Fibroblast of peridontal ligament (primary cell): ENCODE measurements around the gene VTI1A.
A peak's percentile ranks its signal among the peaks of the same experiment; 100 is the strongest.
"Not testable (repeated sequence)": the region's sequence is repeated elsewhere in the genome, so short reads cannot be mapped to it uniquely, and the experiment has no call there.

ENCODE experiments used
- DNase-seq: peaks from one replicate; pipeline ENCODE4 v3.0.0-alpha.2; 2010; ENCODE audit errors: extremely low read depth

The VTI1A gene

DNA sequence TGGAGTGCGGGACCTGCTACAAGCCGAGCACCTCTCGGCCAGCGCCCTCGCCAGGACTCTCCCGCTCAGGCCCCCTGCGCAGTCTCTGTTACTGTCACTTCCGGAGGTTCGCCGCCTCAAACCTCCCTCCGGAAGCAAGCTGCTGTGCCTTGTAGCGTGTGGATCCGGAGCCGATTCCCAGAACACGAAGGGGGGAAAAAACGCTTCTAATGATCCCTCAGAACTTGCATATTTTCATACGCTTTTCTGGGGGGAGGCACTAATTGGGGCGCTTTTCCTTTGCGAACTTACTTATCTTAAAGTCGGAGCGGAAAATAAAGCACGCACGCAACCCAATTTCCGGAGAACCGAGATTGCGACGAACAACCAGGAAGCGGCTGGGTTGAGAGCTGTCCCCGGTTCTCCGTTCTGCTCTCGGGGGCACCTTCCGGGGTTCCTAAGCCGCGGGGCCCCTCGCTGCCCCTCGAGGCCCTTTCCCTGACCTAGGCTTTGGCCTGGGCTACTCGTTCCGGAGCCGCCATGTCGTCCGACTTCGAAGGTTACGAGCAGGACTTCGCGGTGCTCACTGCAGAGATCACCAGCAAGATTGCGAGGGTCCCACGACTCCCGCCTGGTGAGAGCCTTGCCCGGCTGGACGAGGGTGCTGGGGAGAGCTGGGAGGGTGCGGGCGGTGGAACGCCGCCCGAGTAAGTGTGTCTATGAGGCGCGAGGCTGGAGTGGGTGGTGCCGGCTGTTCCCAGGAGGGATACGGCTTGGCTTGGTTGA, at the start of gene VTI1A, which contains the start of gene ZDHHC6:
VTI1A (plus strand) TSS at position 361 of the 765 bp plus-strand sequence; CDS start at position 520, 159 bp downstream.
ZDHHC6 (minus strand) TSS at position 60 of the 765 bp plus-strand sequence. CDS start 1,478 bp downstream, outside the sequence.
- DNase-seq = peak; percentile 85

DNA sequence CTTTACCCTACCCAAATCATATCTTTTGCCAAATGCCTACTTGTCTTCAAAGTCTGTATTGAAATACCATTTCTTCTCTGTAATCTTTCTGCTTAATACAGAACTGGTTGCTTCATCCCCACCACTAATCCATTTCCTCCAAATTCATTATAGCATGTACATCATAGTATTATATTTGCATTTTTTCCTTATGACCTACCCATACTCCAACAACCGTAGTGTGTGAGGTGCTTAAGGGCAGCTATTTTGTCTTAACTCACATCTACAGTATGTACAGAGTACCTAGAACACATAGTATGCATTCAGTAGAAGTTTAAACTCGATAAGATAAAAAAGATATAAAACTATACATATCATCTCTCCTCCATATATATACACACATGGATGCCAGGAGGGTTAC, 49.4 kb upstream of the VTI1A start:
- DNase-seq = no peak

DNA sequence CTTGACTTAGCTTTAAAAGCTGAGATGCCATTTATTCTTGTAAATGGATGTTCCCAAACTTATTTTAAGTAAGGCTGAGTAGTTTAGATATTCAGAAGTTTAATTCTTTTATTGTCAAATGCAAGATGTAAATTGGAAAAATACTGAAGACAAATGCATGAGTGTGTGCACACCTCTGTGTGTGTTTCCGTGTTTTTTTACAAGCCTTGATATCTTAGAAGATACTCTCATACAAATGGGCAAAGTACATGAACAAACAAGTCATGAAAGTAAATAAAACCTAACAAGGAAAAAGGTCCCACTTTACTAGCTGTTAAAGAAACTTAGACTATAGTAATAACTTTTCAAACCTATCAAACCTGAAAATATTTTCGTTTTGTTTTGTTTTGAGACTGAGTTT, 44.1 kb upstream of the VTI1A start:
- no peak for DNase-seq

DNA sequence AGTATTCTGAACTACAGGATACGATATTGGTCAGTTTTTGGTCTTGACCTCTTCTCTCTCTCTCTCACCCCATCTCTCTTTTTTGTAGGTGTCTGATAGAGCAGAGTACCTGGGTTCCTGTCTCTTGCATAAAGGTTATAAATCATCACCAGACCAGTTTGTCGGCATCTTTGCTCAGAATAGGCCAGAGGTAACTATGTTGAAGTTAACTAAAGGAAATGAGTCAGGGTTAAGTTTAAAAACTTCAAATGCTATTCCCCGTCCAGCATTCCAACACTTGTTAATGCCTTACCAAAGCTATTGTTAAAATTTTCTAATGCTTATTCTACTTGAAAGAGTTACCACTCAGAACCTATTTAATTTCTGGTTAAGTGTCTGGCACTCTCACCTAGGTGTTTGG, 42.4 kb upstream of the VTI1A start:
- DNase-seq = no peak

DNA sequence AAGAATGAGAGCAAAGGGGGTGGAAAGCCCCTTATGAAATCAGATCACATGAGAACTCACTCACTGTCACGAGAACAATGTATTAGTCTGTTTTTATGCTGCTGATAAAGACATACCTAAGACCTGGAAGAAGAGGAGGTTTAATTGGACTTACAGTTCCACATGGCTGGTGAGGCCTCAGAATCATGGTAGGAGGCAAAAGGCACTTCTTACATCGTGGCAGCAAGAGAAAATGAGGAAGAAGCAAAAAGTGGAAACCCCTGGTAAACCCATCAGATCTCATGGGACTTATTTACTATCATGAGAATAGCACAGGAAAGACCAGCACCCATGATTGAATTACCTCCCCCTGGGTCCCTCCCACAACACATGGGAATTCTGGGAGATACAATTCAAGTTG, 40.2 kb upstream of the VTI1A start:
- not testable (repeated sequence) for DNase-seq

DNA sequence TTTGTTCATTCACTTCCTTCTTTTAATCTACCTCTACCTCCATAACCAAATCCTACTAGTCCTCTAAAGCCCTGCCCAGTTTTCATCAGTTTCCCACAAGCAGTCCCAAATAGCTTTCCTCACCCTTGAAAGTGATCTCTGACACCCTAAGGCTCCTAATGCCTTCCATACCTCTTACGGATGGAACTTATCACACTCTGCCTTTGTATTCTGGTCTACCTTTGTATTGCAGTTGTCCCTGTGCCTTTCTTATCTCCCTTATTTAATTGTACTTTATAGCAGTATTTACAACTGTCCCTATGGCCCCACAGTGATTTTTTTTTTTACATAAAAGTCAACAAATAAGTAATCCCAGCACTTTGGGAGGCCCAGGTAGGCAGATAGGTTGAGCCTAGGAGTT, 39.3 kb upstream of the VTI1A start:
- no peak for DNase-seq

DNA sequence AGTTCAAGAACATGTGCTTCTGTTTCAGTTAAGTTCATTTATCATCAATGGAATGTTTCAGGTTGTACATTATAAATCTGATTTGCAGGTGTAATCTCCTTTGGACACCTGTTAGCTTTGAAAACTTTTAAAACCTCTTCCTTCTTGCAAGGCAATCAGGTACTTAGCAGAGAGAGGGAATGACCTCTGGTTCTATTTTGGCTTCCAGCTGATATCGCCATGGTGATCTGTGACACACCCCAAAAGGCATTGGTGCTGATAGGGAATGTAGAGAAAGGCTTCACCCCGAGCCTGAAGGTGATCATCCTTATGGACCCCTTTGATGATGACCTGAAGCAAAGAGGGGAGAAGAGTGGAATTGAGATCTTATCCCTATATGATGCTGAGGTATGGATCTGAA, 37.7 kb upstream of the VTI1A start:
- DNase-seq = no peak

DNA sequence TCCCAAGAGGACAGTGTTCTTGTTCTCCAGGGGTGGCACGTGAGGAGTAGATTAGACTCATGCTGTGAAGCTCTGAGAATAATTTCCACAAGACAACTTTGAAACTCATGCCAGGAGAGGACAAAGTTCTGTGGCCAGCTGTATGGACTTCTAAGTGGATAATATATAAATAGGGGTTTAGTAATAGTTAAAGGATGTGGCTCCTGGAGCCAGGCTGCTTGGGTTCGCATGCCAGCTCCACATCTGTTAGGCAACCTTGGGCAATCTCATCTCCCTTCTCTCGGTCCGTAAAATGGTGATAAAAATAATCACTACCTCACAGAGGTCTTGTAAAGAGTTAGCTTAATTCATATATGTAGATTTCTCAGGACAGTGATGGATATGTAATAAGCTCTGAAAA, 37.3 kb upstream of the VTI1A start:
- no peak for DNase-seq

DNA sequence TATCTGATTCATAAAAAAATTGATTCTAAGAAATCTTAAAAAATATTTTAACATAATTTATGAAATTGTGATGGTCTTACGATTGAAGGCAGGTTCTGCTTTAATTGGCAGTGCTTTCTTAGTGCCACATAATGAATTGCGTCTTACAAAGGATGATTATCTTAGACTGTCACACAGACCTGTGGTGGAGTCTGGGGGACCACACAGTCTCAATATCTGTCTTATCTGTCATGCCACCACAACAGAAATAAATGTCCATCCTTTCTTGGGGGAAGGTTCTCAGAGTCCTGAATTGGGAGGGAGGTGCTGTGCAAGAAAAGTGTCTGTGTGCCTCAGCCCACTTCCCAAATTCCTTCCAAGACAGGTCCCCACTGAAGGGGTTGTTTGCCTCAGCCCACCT, 34.3 kb upstream of the VTI1A start:
- no peak for DNase-seq

DNA sequence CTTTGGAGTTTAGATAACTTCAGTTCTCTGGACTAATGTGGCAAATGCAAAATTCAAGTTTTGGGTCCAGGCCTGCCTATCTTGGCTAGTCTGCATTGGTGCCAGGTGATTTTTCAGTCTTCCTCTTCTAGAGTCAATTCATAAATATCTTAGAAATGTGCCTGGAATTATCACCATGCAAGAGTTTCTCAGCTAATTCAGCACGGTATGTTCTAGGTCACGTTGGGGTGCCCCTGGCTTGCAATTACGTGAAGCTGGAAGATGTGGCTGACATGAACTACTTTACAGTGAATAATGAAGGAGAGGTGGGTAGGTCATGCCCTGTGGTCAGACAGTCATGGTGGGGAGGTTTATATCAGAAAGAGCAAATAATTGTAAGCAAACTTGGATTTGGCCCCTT, 25.3 kb upstream of the VTI1A start:
- DNase-seq = no peak

DNA sequence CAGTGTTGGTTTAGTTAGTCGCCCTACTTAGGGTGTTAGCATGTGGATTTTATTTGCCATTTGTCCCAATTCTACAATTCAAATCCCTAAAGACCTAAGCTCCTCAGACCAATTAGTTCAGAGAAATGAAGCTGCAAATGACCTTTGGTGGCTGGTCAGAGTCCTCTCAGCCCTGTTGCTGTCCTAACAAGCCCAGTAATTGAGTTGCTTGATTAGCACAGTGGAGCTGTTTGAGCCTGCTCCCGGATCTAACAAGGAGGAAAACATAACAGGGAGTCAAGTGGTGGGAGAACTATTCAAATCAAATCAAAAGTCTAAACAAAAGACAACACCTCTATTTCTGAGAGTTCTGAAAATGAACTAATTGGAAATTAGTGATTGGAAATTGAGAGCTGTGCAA, 22.4 kb upstream of the VTI1A start:
- no peak for DNase-seq

DNA sequence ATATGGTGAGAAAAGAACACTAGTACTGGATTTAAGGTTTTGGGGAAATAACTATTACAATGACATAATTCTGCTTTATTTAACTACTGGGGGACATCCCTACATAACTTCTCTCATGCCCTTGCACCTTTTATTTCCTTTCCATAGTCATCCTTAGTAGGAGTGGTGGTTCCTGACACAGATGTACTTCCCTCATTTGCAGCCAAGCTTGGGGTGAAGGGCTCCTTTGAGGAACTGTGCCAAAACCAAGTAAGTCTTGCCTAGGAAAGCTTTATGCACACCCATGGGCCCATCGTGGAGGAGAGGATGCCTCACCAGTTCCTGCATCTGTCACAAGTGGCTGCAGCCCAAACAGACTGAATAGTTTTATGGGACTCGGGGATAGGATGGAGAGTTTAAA, 20.9 kb upstream of the VTI1A start:
- no peak for DNase-seq

DNA sequence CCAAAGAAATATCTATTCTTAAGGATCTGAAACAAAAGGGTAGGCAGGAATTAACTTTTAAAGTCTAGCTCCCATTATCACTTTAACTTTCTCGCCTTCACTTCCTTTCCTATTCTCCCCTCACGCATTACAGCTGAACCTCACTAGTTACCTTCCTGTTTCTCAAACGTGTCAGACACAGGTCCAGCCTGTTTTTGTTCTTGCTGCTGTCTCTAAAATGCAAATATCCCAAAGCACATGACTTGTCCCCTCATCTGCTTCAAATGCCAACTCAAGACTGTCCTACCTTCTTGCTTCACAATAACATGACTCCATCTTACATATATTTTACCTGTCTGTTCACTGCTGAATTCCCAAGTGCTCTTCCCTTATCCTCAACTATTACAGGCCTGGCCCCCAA, 17.9 kb upstream of the VTI1A start:
- DNase-seq = no peak

DNA sequence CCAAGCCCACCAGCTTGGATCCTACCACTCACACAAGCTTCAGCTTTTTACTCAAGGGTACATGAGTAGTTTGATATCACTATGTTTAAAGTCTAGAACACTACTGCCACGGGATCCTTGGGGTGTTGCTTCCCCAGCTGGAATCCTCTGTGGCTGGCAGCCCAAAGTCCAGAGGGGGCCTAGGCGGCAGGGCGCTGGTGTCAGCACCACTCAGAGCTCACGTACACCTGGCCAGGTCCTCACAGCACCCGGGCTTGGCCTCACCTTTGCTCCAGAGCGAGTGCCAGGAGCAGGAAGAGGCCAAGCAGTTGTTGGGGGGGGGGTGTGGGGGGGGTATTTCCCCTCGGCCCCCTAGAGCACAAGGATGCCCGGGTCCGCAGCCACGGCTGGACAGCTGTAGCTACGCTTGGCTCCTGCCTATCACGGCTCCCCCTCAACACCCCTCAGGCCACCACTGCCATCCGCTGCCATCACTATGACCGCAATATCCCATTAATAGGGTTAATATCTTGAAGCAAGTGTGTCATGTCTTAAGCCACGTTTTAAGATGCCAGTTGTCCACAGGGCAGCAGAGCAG, 17.3 kb upstream of the VTI1A start:
- DNase-seq = no peak

DNA sequence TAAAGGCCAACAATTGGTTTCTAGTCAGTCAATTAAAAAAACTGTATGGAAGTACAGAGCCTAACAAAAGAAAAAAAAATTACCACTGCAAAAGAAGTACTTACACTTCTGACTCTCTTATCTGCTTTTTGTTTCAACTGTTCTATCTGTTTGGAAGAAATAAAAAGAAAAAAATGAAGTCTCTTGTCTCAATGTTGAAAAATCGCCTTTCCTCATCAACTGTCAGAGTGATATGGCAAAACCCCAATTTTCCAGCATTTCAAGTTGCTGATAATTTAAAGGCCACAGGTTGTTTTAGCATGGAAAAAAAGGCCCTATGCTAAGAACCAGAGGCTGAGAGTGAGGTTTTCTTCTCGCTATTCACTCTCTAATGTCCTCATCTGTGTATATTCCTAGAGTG, 13.9 kb upstream of the VTI1A start:
- no peak for DNase-seq

DNA sequence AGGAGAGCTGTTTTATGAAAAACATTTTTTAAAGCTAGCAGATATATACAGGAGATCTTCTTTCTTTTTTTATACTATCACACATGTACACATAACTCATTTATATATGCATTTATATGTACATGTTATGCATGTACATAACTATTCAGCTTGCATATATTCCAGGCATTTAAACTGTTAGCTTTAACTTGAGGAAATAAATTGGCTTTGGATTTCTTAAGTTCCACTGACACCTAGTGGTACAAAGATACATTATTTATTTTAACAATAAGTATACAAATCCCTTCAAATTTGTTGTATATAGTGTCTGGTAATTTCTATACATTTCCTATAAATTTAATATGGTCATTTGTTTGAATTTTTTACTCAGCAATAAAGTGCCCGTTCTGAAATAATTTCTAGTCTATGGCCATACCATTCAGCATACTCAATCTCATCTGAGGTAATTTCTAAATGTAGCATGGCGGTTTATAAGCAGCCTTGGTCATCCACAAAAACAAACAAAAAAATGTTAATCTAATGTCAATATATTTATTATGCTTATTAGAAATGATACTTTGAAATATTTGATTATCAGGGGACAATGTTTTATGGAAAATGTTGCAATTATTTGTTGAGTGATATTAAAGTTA, 11.9 kb upstream of the VTI1A start:
- peak; percentile 61 for DNase-seq

DNA sequence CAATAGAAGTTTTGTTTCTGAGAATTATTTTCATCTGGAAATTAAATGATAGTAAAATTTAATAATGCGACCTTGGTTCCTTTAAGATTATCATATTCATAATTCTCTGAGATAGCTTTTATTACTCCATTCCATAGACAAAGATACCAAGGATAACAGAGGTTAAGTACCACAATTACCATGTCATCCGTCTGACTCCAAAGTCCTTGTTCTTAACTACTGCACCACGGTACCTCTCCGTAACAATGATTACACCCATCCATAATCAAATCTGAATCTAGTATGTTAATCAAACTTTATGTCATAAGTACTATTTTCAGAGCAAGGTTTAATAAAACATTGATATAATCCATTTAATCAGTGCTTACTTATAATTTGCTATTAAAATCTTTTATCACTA, 8.7 kb upstream of the VTI1A start:
- DNase-seq = no peak

DNA sequence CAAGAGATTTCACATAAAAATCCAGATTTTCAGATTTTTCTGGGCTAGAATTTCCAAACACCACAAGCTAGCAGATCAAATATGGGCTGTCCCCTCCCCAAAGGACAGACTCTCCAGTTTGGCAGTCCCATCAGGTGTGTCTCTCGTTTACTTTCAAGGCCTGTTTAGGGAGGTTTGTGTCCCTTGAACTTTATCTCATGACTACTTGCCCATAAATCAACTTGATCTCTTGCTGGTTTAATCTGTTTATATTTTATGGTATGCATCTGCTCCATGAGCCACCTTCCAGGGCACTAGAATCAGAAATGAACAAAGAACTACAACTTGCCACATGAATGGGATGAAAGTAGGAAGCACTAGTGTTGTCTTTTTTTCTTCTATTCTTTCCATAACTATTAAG, 5.5 kb upstream of the VTI1A start:
- DNase-seq = no peak

DNA sequence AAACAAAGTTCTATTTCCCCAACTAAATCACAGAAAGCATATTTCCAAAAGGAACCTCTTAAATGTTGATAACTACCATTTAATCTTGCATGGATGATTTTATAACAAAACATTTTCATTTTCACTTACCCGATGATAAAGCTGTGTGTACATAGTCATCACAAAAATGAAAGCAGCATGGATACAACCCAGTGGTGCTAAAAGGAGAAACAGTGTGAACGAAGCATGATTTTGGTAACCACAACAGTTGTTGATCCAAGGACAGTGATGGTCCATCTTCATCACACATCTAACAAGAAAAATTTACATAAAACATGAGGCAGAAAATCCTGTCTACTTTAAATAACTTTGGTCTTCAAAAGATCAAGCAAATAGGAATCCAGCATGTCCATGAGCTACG, 5.0 kb upstream of the VTI1A start:
- DNase-seq = no peak

DNA sequence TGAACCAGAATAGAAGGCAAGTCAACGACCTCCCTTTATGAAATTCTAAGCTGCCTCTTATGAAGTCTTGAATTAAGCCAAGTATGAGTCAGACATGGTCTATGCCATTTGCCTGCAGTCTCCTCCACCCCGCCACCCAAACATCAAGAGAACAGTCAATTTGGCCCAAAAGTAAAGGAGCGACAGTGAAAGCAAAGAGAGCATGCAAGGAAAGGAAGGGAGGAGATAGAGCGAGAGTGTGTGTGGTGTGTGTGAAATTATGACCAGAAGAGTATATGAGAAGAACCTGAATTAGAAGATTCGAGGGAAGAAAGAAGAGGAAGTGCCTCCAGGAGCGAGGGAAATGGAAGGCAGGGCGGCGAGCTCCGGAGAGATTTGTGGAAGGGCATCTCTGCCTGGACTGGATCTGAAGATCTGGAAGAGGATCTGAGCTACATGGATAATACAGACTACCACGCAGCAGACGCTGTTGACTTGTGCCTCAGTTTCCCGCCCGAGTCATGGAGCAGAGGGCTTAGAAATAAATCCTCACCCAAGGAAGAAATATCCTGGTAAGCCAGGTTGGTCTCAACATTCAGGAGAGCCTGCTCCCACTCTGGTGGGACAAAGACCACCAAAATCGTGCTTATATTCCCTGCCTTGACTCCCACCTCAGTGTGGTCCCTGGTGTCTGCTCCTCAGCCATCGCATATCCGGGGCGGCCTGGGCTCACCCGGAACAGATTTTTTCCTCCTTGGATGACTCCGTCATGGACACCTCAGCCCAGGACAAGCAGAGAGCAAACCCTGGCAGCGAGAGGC, 760 bp upstream of the VTI1A start:
- peak; percentile 15 for DNase-seq

DNA sequence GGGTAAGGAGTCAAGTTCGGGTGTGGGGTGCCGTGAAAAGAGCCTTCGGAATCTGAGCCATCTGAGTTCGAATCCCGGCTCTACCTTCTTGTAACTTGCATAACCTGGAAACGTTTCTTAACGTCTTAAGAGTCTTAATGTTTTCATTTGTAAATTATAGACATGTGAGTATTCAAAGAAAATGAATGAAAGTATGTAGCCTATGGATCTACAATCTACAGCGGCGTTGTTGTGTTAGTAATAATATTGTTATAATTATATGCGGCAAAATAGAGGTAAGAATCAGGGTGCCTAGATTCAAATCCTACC, 559 bp downstream of the VTI1A start:
- DNase-seq = no peak

DNA sequence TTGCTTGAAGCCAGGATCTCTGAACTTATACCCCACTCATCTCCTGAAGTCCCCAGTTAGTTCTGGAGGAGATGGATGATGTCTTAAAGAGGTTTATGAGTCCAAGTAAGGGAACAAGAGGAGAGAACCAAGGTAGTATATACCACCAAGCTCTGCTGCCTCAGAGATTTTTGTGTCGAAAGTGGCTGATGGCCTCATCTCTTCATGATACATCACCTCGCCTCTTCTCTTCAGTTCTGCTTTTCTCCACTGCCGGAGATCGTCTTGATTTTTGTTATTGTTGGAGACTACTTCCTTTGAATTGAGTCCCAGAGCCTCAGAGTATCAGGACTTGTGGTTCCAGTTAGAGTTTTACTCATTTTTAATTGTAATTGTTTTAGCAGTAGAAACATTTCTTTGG, 1.9 kb downstream of the VTI1A start:
- no peak for DNase-seq
